Activated T-helper 1 cell treated with anti-CD3 and anti-CD28 coated beads, Interleukin-2, amount 50 U/mL, for 16 hours (primary cell): ENCODE data around the gene DPYSL5.
"Not testable (repeated sequence)": the region's sequence is repeated elsewhere in the genome, so short reads cannot be mapped to it uniquely, and the experiment has no call there.

Experiments
- DNase-seq, 2 donors: peaks; one replicate each; pipeline ENCODE4 v3.0.0-alpha.2; 2020; ENCODE audit warnings: low read depth in 1 of 2, low spot score in 1 of 2

The DPYSL5 gene

GRCh38 chr2:26900831-26901321 lies 52.9 kb downstream of the DPYSL5 start:
- no peak for DNase-seq

- DNase-seq = no peak
Observed at GRCh38 chr2:26901326-26902183, 53.6 kb downstream of the DPYSL5 start.

GRCh38 chr2:26903676-26904075 lies 55.7 kb downstream of the DPYSL5 start:
- no peak for DNase-seq

- DNase-seq = no peak
Observed at GRCh38 chr2:26904839-26905238, 56.9 kb downstream of the DPYSL5 start.

- DNase-seq = no peak
Observed at GRCh38 chr2:26905341-26906198, 57.6 kb downstream of the DPYSL5 start.

- DNase-seq = no peak
Observed at GRCh38 chr2:26907416-26907815, 59.5 kb downstream of the DPYSL5 start.

GRCh38 chr2:26910176-26910575 lies 62.2 kb downstream of the DPYSL5 start:
- DNase-seq = no peak

- DNase-seq = no peak
Observed at GRCh38 chr2:26911911-26912861, 64.3 kb downstream of the DPYSL5 start.

GRCh38 chr2:26913606-26913998 lies 65.7 kb downstream of the DPYSL5 start:
- DNase-seq = no peak

GRCh38 chr2:26913999-26914658 lies 66.2 kb downstream of the DPYSL5 start:
- no peak for DNase-seq

GRCh38 chr2:26914659-26915310 lies 66.9 kb downstream of the DPYSL5 start:
- DNase-seq = no peak

GRCh38 chr2:26915316-26915715 lies 67.4 kb downstream of the DPYSL5 start:
- no peak for DNase-seq

- no peak for DNase-seq
Observed at GRCh38 chr2:26916128-26916692, 68.3 kb downstream of the DPYSL5 start.

- no peak for DNase-seq
Observed at GRCh38 chr2:26917135-26917836, 69.4 kb downstream of the DPYSL5 start.

- no peak for DNase-seq
Observed at GRCh38 chr2:26921323-26921722, 73.4 kb downstream of the DPYSL5 start.

- DNase-seq = peak in 1 of 2 donors; percentile 4
Observed at GRCh38 chr2:26922405-26923188, 74.7 kb downstream of the DPYSL5 start.

GRCh38 chr2:26923189-26923466 lies 75.2 kb downstream of the DPYSL5 start:
- not testable (repeated sequence) for DNase-seq

GRCh38 chr2:26924731-26925099 lies 76.8 kb downstream of the DPYSL5 start:
- DNase-seq = no peak
